ENCODE results near the gene PPM1A.

- TF ChIP-seq POLR2A (IDR thresholded peaks at IDR 0.05) (no peak), CTCF (IDR thresholded peaks at IDR 0.05) (no peak)
These were observed 55.5 kb downstream of the PPM1A start for GRCh38 chr14:60304509-60304908.
